RWPE1 (cell line): ENCODE results near the gene GBP3.
"Not testable (repeated sequence)": the region's sequence is repeated elsewhere in the genome, so short reads cannot be mapped to it uniquely, and the experiment has no call there.

Experiments
- CTCF ChIA-PET: fragments of 350-600 bp; sonication (Branson Sonifier 250); formaldehyde crosslinking; extraction: SDS; loops from one replicate; lab custom pipeline; 2021; lab: Yijun Ruan, JAX
- POLR2A ChIA-PET: fragments of 400-600 bp; formaldehyde crosslinking; extraction: SDS; loops from one replicate; lab custom pipeline; 2020; ENCODE audit warnings: antibody characterized with exemption; ENCODE audit not compliant: low non-redundant PET; lab: Yijun Ruan, JAX
- DNase-seq: peaks from one replicate; pipeline ENCODE4 v3.0.0; 2012; ENCODE audit warnings: low spot score
- H3K27ac ChIP-seq: fragments of 450-650 bp; 2 replicates; pipeline ENCODE4 v1.5.1; 2017
- TF ChIP-seq, protein P1 (sequence below): fragments of 450-650 bp; conservative IDR thresholded peaks from 2 replicates; pipeline ENCODE4 v1.5.1; 2017; ENCODE audit warnings: low read depth, mild to moderate bottlenecking

Gene GBP3

GRCh38 chr1:88985032-88985431 lies 37.6 kb downstream of the GBP3 start:
- ChIA-PET CTCF (interaction anchor here (1.0 to 1.4 kb wide), 3 partner anchors 13 to 581 kb away, joined by 3 to 4 read pairs (median 4); no protein-coding TSS in a partner anchor), POLR2A (interaction anchor here (0.7 kb wide), 1 partner anchor 627 kb away, joined by 4 read pairs; no protein-coding TSS in a partner anchor)
- DNase-seq = peak; percentile 85
- TF ChIP-seq, protein P1, sequence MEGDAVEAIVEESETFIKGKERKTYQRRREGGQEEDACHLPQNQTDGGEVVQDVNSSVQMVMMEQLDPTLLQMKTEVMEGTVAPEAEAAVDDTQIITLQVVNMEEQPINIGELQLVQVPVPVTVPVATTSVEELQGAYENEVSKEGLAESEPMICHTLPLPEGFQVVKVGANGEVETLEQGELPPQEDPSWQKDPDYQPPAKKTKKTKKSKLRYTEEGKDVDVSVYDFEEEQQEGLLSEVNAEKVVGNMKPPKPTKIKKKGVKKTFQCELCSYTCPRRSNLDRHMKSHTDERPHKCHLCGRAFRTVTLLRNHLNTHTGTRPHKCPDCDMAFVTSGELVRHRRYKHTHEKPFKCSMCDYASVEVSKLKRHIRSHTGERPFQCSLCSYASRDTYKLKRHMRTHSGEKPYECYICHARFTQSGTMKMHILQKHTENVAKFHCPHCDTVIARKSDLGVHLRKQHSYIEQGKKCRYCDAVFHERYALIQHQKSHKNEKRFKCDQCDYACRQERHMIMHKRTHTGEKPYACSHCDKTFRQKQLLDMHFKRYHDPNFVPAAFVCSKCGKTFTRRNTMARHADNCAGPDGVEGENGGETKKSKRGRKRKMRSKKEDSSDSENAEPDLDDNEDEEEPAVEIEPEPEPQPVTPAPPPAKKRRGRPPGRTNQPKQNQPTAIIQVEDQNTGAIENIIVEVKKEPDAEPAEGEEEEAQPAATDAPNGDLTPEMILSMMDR = no peak
- no peak overlapping the region for H3K27ac ChIP-seq

DNA sequence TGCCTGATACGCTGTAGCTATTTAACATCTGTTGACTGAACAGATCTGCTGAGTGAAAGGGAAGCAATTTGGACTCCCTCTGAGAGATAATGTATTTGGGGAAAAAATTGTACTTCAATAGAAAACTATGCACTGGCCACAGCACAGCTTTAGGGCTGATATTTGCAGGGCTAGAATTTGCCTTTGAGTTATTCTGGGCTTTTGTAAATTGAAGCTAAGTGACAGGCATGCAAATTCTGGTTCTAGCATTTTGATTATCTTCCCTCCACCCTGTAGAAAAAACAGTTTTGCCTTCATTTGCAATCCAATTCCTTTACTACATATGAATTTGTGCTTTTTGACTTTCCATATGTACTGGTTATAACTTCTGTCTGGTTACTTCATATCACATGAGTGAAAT lies 38.1 kb downstream of the GBP3 start:
- peak overlapping the region; percentile 64 for H3K27ac ChIP-seq
- DNase-seq = no peak
- POLR2A ChIA-PET = interaction anchor here (0.7 kb wide), 1 partner anchor 627 kb away, joined by 4 read pairs; no protein-coding TSS in a partner anchor
- TF ChIP-seq, protein P1 = no peak
- CTCF ChIA-PET = interaction anchor here (0.6 to 1.4 kb wide), 6 partner anchors 11 to 1392 kb away, joined by 3 to 5 read pairs (median 4); no protein-coding TSS in a partner anchor

GRCh38 chr1:88983791-88984559 lies 38.7 kb downstream of the GBP3 start:
- peak overlapping the region; percentile 64 for H3K27ac ChIP-seq
- ChIA-PET POLR2A (no interaction called here), CTCF (interaction anchor here (0.6 to 1.4 kb wide), 9 partner anchors 10 to 1393 kb away, joined by 3 to 10 read pairs (median 4); no protein-coding TSS in a partner anchor)
- DNase-seq = peak; percentile 51
- TF ChIP-seq, protein P1 = peak; percentile 67

GRCh38 chr1:88982055-88982454 lies 40.6 kb downstream of the GBP3 start:
- TF ChIP-seq, protein P1 = no peak
- H3K27ac ChIP-seq = no peak overlapping the region

DNA sequence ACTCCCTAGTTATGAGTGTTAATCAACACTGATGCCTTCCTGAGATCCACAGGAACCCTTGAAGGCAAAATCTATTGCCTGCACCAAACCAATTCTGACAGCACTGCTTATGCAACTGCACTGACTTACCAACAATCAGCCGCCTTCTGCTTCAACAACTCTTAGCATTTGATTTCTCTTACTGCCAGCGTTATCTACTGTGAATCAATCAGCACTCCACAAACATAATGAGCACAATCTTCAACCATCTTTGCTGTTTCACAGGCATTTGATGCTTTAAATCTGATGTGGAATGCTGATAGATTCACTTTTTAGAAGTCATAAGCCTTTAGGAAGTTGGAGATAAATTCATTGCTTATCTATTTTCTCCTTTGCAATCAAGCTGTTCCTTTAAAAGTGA lies 41.2 kb downstream of the GBP3 start:
- DNase-seq, H3K27ac ChIP-seq, CTCF ChIA-PET, POLR2A ChIA-PET: not testable (repeated sequence)

More at GRCh38 chr1:88982055-88982454, 40.6 kb downstream of the GBP3 start:
- ChIA-PET POLR2A (no interaction called here), CTCF (no interaction called here)
- no peak for DNase-seq

DNA sequence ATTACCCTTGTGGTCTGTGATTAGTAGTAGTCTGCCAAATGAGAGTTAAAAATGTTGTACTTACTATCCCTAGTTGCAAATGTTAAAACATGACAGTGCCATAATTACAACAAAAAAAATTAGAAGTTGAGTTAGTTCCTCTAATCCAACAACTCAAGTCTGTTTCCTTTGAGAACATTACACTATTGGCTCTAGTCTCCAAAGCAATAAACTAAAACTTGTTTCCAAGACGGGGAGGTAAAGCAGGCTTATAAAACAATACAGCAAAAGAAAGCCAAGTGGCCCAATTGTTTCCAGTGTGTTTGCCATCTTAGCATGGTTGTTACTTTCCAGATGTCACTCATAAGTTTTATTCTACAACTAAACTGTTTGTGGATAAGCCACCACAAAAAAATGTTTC lies 41.8 kb downstream of the GBP3 start:
- CTCF ChIA-PET = no interaction called here
- POLR2A ChIA-PET = no interaction called here

More for the DNA sequence above, 41.8 kb downstream of the GBP3 start:
- H3K27ac ChIP-seq = no peak overlapping the region
- DNase-seq = no peak
- TF ChIP-seq, protein P1 = no peak
